HG02970 (cell line): ENCODE data around the gene RNF111.
"Not testable (repeated sequence)": the region's sequence is repeated elsewhere in the genome, so short reads cannot be mapped to it uniquely, and the experiment has no call there.

Experiments
- ATAC-seq: cut with Tn5 transposase; IDR thresholded peaks from one replicate; pipeline ENCODE4 v1.9.1; 2021; ENCODE audit warnings: mild to moderate bottlenecking, moderate library complexity, moderate number of reproducible peaks; ENCODE audit not compliant: unreplicated experiment, low FRiP score

RNF111 gene

GRCh38 chr15:59052915-59053407 lies 65.5 kb downstream of the RNF111 start:
- no peak for ATAC-seq

- ATAC-seq, result no peak
These were observed 66.0 kb downstream of the RNF111 start for GRCh38 chr15:59053482-59053881.

GRCh38 chr15:59059076-59059597 lies 71.7 kb downstream of the RNF111 start:
- no peak for ATAC-seq

- ATAC-seq, result no peak
These were observed 72.9 kb downstream of the RNF111 start for GRCh38 chr15:59060348-59060747.

GRCh38 chr15:59063042-59063441 lies 75.6 kb downstream of the RNF111 start:
- ATAC-seq, result no peak

GRCh38 chr15:59069430-59069829 lies 82.0 kb downstream of the RNF111 start:
- no peak for ATAC-seq

- ATAC-seq, result no peak
These were observed 87.1 kb downstream of the RNF111 start for GRCh38 chr15:59074607-59075006.

- no peak for ATAC-seq
These were observed 100.3 kb downstream of the RNF111 start for GRCh38 chr15:59087731-59088130.

- no peak for ATAC-seq
These were observed 106.6 kb downstream of the RNF111 start for GRCh38 chr15:59094077-59094476.

- ATAC-seq, result no peak
These were observed 109.0 kb downstream of the RNF111 start for GRCh38 chr15:59096429-59096828.

- no peak for ATAC-seq
These were observed 111.8 kb downstream of the RNF111 start for GRCh38 chr15:59099162-59099685.

- no peak for ATAC-seq
These were observed 117.1 kb downstream of the RNF111 start for GRCh38 chr15:59104602-59104911.

- peak; percentile 94 for ATAC-seq
These were observed 117.7 kb downstream of the RNF111 start, which contains the start of gene CCNB2 for GRCh38 chr15:59104912-59105732. Gene CCNB2 (plus strand): TSS chr15:59105146. CDS start chr15:59105269, 123 bp downstream.

- ATAC-seq, result no peak
These were observed 118.4 kb downstream of the RNF111 start for GRCh38 chr15:59105854-59106253.

GRCh38 chr15:59111251-59111650 lies 123.8 kb downstream of the RNF111 start:
- no peak for ATAC-seq

- ATAC-seq, result no peak
These were observed 127.6 kb downstream of the RNF111 start for GRCh38 chr15:59115047-59115446.

GRCh38 chr15:59116141-59116540 lies 128.7 kb downstream of the RNF111 start:
- ATAC-seq, result no peak

GRCh38 chr15:59116771-59117170 lies 129.3 kb downstream of the RNF111 start:
- ATAC-seq, result no peak

- no peak for ATAC-seq
These were observed 132.2 kb downstream of the RNF111 start for GRCh38 chr15:59119625-59120024.

- ATAC-seq, result no peak
These were observed 133.5 kb downstream of the RNF111 start for GRCh38 chr15:59120937-59121336.

GRCh38 chr15:59124261-59124660 lies 136.8 kb downstream of the RNF111 start:
- no peak for ATAC-seq

- not testable (repeated sequence) for ATAC-seq
These were observed 138.2 kb downstream of the RNF111 start for GRCh38 chr15:59125683-59126082.
